ENCODE data around the gene P2RY2.
"Not testable (repeated sequence)": the region's sequence is repeated elsewhere in the genome, so short reads cannot be mapped to it uniquely, and the experiment has no call there.

P2RY2 gene

GRCh38 chr11:73188301-73188700 is 29.8 kb upstream of the P2RY2 start:
- no peak for DNase-seq

- no peak for DNase-seq
These were observed 28.8 kb upstream of the P2RY2 start for GRCh38 chr11:73189315-73189714.

GRCh38 chr11:73189723-73190556 is 28.1 kb upstream of the P2RY2 start:
- no peak for DNase-seq

- no peak for DNase-seq
These were observed 27.6 kb upstream of the P2RY2 start for GRCh38 chr11:73190557-73190885.

GRCh38 chr11:73191151-73191550 is 26.9 kb upstream of the P2RY2 start:
- DNase-seq: no peak

GRCh38 chr11:73192272-73192671 is 25.8 kb upstream of the P2RY2 start:
- no peak for DNase-seq

- DNase-seq: no peak
These were observed 24.6 kb upstream of the P2RY2 start for GRCh38 chr11:73193251-73194033.

- no peak for DNase-seq
These were observed 24.0 kb upstream of the P2RY2 start for GRCh38 chr11:73194034-73194507.

- DNase-seq: no peak
These were observed 23.5 kb upstream of the P2RY2 start for GRCh38 chr11:73194593-73194992.

GRCh38 chr11:73195191-73196007 is 22.7 kb upstream of the P2RY2 start:
- no peak for DNase-seq

- no peak for DNase-seq
These were observed 21.5 kb upstream of the P2RY2 start for GRCh38 chr11:73196576-73196975.

GRCh38 chr11:73197348-73197747 is 20.7 kb upstream of the P2RY2 start:
- no peak for DNase-seq

GRCh38 chr11:73197787-73198186 is 20.3 kb upstream of the P2RY2 start:
- DNase-seq: not testable (repeated sequence)

- no peak for DNase-seq
These were observed 19.4 kb upstream of the P2RY2 start for GRCh38 chr11:73198677-73199076.

- no peak for DNase-seq
These were observed 18.6 kb upstream of the P2RY2 start for GRCh38 chr11:73199446-73199845.

- no peak for DNase-seq
These were observed 17.8 kb upstream of the P2RY2 start for GRCh38 chr11:73200256-73200655.

GRCh38 chr11:73201249-73201648 is 16.8 kb upstream of the P2RY2 start:
- no peak for DNase-seq

- no peak for DNase-seq
These were observed 15.9 kb upstream of the P2RY2 start for GRCh38 chr11:73201888-73202780.

GRCh38 chr11:73203322-73203721 is 14.8 kb upstream of the P2RY2 start:
- no peak for DNase-seq

- DNase-seq: no peak
These were observed 14.3 kb upstream of the P2RY2 start for GRCh38 chr11:73203790-73204189.

GRCh38 chr11:73204711-73205121 is 13.4 kb upstream of the P2RY2 start:
- no peak for DNase-seq

- DNase-seq: no peak
These were observed 12.3 kb upstream of the P2RY2 start for GRCh38 chr11:73205661-73206343.

Data from NCI-H774 (cell line).